Natural killer cell (primary cell): Measurements from ENCODE around the gene DPY19L3. TPM values are rescaled to one million over a fixed set of nuclear protein-coding genes. Genes with fewer than 3 reads are reported as not detected.

ENCODE experiments used
- ATAC-seq, 3 donors: fragments of 150-1000 bp in 2 of 3; fragments of 200-7000 bp in 1 of 3; cut with Tn5 transposase; 1 replicate in 1 of 3; 2 replicates in 2 of 3; pipeline ENCODE4 v1.10.0; 2021; ENCODE audit warnings: mild to moderate bottlenecking in 2 of 3, moderate library complexity in 2 of 3
- DNase-seq, 2 donors: peaks; one replicate each; pipeline versions ENCODE4 v3.0.0 to v3.0.0-alpha.2; 2013 to 2021; ENCODE audit warnings: mixed read lengths in 1 of 2
- H3K27ac ChIP-seq: one replicate; pipeline ENCODE4 v1.5.1; 2013; ENCODE audit warnings: mild to moderate bottlenecking, low read length
- H3K27me3 ChIP-seq: one replicate; pipeline ENCODE4 v1.6.1; 2013; ENCODE audit warnings: low read length; ENCODE audit not compliant: control insufficient read depth, insufficient read depth
- H3K36me3 ChIP-seq: one replicate; pipeline ENCODE4 v1.6.1; 2013; ENCODE audit warnings: low read length; ENCODE audit not compliant: control insufficient read depth, insufficient read depth
- H3K4me1 ChIP-seq: one replicate; pipeline ENCODE4 v1.6.1; 2013; ENCODE audit warnings: low read length; ENCODE audit not compliant: control insufficient read depth, insufficient read depth
- H3K4me3 ChIP-seq: one replicate; pipeline ENCODE4 v1.5.1; 2013; ENCODE audit warnings: low read length
- H3K9me3 ChIP-seq: one replicate; pipeline ENCODE4 v1.6.1; 2013; ENCODE audit warnings: low read length; ENCODE audit not compliant: control insufficient read depth, insufficient read depth
- H3K27ac Mint-ChIP-seq, 2 donors: one replicate each; pipeline ENCODE4 v1.8.0; 2022; ENCODE audit warnings: mild to moderate bottlenecking in 2 of 2, mixed read lengths in 2 of 2, moderate library complexity in 1 of 2
- H3K27me3 Mint-ChIP-seq, 2 donors: one replicate each; pipeline ENCODE4 v1.8.0; 2022; ENCODE audit warnings: low read depth in 2 of 2, mixed read lengths in 2 of 2
- H3K36me3 Mint-ChIP-seq: one replicate; pipeline ENCODE4 v1.8.0; 2022; ENCODE audit warnings: mixed read lengths
- H3K4me1 Mint-ChIP-seq, 2 donors: one replicate each; pipeline ENCODE4 v1.8.0; 2022; ENCODE audit warnings: mixed read lengths in 2 of 2
- H3K4me3 Mint-ChIP-seq: one replicate; pipeline ENCODE4 v1.8.0; 2022; ENCODE audit warnings: mild to moderate bottlenecking, moderate library complexity, mixed read lengths
- H3K9me3 Mint-ChIP-seq, 2 donors: one replicate each; pipeline ENCODE4 v1.8.0; 2022; ENCODE audit warnings: mixed read lengths in 2 of 2
- WGBS: methylation state at CpG from one replicate; pipeline ENCODE4 v1.1.7; 2013; ENCODE audit warnings: missing lambda C conversion rate; ENCODE audit not compliant: insufficient coverage; 5-methylcytosine and 5-hydroxymethylcytosine counted together
- intact Hi-C: fragments of 100-400 bp; cut with micrococcal nuclease; formaldehyde crosslinking; loops from one replicate; pipeline ENCODE4 v1.14.2; 2022
- total RNA-seq, 4 donors: library from RNA; stranded (reverse); fragments of 120-200 nt in 1 of 4; gene quantifications; one replicate each; pipeline versions ENCODE4 v1.2.3 to v1.2.4, GENCODE V29; 2013 to 2022
- TF ChIP-seq, protein P1 (sequence below): fragments of 200-600 bp; IDR thresholded peaks from one replicate; pipeline ENCODE4 v1.8.0; 2022; ENCODE audit warnings: antibody characterized with exemption

The DPY19L3 gene
- total RNA-seq, 3 donors from 2014 or later (not counting 1 experiment from before 2014, with no cell fraction given), result 26.7 to 28.1 (median 27.6) TPM

DNA sequence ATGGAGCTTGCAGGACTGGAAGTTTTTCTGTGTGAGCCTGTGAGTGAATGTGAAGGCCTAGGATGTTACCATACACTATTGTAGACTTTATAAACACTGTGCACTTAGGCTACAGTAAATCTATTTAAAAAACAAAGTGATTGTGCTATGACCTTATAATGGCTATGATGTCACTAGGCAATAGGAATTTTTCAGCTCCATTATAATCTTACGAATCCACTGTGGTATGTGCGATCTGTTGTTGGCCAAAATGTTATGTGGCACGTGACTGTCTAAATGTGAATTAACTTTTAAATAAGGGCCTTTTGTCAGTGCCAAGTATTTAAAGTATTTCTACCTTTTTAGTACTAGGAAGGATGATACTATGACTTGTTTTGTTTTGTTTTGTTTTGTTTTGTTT is 54.9 kb downstream of the DPY19L3 start:
- intact Hi-C loops, result no loop called here

DNA sequence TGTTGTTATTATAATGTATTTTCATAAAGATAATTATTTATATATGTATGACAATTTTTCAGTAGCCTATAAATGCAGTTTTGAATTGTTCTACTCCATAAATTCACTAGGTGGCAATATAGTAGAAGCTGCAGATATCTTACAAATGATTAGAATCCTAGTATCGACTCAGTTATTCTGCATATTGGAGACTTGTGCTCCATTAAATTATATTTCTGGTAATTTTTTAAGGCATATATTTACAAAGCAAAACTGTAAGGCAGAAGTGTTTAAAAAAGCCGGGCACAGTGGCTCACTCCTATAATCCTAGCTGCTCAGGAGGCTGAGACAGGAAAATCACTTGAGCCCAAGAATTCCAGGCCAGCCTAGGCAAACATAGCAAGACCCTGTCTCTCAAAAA is 58.7 kb downstream of the DPY19L3 start:
- Mint-ChIP-seq H3K4me1 (no peaks in the 10 kb centered on the region), H3K27ac (no peak overlapping the region), H3K9me3 (no peaks in the 10 kb centered on the region), H3K36me3 (no peaks in the 10 kb centered on the region), H3K27me3 (no peaks in the 10 kb centered on the region), H3K4me3 (no peak overlapping the region)
- H3K4me3 ChIP-seq, result no peak overlapping the region
- H3K9me3 ChIP-seq, result no peaks in the 10 kb centered on the region
- no peaks in the 10 kb centered on the region for H3K27me3 ChIP-seq
- ATAC-seq (peak in 2 of 3 donors; percentile 36 to 65), DNase-seq (peak in 1 of 2 donors; percentile 19)
- H3K27ac ChIP-seq, result no peak overlapping the region
- H3K4me1 ChIP-seq, result no peaks in the 10 kb centered on the region
- TF ChIP-seq, protein P1, sequence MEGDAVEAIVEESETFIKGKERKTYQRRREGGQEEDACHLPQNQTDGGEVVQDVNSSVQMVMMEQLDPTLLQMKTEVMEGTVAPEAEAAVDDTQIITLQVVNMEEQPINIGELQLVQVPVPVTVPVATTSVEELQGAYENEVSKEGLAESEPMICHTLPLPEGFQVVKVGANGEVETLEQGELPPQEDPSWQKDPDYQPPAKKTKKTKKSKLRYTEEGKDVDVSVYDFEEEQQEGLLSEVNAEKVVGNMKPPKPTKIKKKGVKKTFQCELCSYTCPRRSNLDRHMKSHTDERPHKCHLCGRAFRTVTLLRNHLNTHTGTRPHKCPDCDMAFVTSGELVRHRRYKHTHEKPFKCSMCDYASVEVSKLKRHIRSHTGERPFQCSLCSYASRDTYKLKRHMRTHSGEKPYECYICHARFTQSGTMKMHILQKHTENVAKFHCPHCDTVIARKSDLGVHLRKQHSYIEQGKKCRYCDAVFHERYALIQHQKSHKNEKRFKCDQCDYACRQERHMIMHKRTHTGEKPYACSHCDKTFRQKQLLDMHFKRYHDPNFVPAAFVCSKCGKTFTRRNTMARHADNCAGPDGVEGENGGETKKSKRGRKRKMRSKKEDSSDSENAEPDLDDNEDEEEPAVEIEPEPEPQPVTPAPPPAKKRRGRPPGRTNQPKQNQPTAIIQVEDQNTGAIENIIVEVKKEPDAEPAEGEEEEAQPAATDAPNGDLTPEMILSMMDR, result peak; percentile 57
- peaks cover 5% of the 10 kb centered on the region for H3K36me3 ChIP-seq
- intact Hi-C loops, result loop anchor here (1.0 kb wide), 1 partner anchor 106 kb away; no protein-coding TSS in a partner anchor
- 100% methylated on average over 1 of the region's 2 CpGs for WGBS

More for the DNA sequence above, 54.9 kb downstream of the DPY19L3 start:
- Histone ChIP-seq H3K36me3 (peaks cover 19% of the 10 kb centered on the region), H3K27ac (no peak overlapping the region), H3K4me3 (no peak overlapping the region), H3K9me3 (no peaks in the 10 kb centered on the region), H3K27me3 (no peaks in the 10 kb centered on the region), H3K4me1 (no peaks in the 10 kb centered on the region)
- Mint-ChIP-seq H3K27me3 (no peaks in the 10 kb centered on the region), H3K9me3 (no peaks in the 10 kb centered on the region), H3K4me1 (no peaks in the 10 kb centered on the region), H3K27ac (no peak overlapping the region), H3K4me3 (no peak overlapping the region), H3K36me3 (no peaks in the 10 kb centered on the region)
- 97% methylated on average over 3 of the region's 3 CpGs for WGBS
- DNase-seq (no peak), ATAC-seq (no peak)
- TF ChIP-seq, protein P1, result no peak

- H3K9me3 Mint-ChIP-seq, result no peaks in the 10 kb centered on the region
- TF ChIP-seq, protein P1, result no peak
- H3K9me3 ChIP-seq, result no peaks in the 10 kb centered on the region
- intact Hi-C loops, result no loop called here
- no peaks in the 10 kb centered on the region for H3K4me1 ChIP-seq
- H3K27me3 Mint-ChIP-seq, result no peaks in the 10 kb centered on the region
- H3K4me3 Mint-ChIP-seq, result no peak overlapping the region
- DNase-seq (no peak), ATAC-seq (no peak)
- no peaks in the 10 kb centered on the region for H3K4me1 Mint-ChIP-seq
- 100% methylated on average over 2 of the region's 2 CpGs for WGBS
- peaks cover 4% of the 10 kb centered on the region for H3K36me3 ChIP-seq
- no peak overlapping the region for H3K4me3 ChIP-seq
- H3K27me3 ChIP-seq, result no peaks in the 10 kb centered on the region
- no peak overlapping the region for H3K27ac Mint-ChIP-seq
- H3K27ac ChIP-seq, result no peak overlapping the region
- H3K36me3 Mint-ChIP-seq, result no peaks in the 10 kb centered on the region
Measured at GRCh38 chr19:32465176-32465575, 59.6 kb downstream of the DPY19L3 start.

- TF ChIP-seq, protein P1, result no peak
- H3K4me3 ChIP-seq, result no peak overlapping the region
- DNase-seq, result no peak
- no peak for ATAC-seq
- H3K27me3 ChIP-seq, result no peaks in the 10 kb centered on the region
- H3K36me3 ChIP-seq, result no peaks in the 10 kb centered on the region
- no peaks in the 10 kb centered on the region for H3K4me1 ChIP-seq
- H3K27ac ChIP-seq, result no peak overlapping the region
- H3K27me3 Mint-ChIP-seq, result no peaks in the 10 kb centered on the region
- no peaks in the 10 kb centered on the region for H3K9me3 Mint-ChIP-seq
- intact Hi-C loops, result no loop called here
- H3K36me3 Mint-ChIP-seq, result no peaks in the 10 kb centered on the region
- no peak overlapping the region for H3K27ac Mint-ChIP-seq
- WGBS, result 97% methylated on average over 5 of the region's 5 CpGs
- H3K9me3 ChIP-seq, result no peaks in the 10 kb centered on the region
- no peak overlapping the region for H3K4me3 Mint-ChIP-seq
- peaks cover 0 to 5% of the 10 kb centered on the region in 2 donors for H3K4me1 Mint-ChIP-seq
Measured at GRCh38 chr19:32469795-32470194, 64.2 kb downstream of the DPY19L3 start.
